ENCODE results near the gene AFF3. TPM values are rescaled to one million over a fixed set of nuclear protein-coding genes. Genes with fewer than 3 reads are reported as not detected.
A peak's percentile ranks its signal among the peaks of the same experiment; 100 is the strongest.

The AFF3 gene
- total and polyA plus RNA-seq, 8 donors: 16.4 to 42.0 (median 21.4) TPM

- intact Hi-C loops (cut with DNase I): no loop called here
- Histone ChIP-seq H3K27me3 (no peaks in the 10 kb centered on the region), H3K4me1 (peaks cover 5 to 6% of the 10 kb centered on the region in 2 donors), H3K36me3 (no peaks in the 10 kb centered on the region), H3K27ac (no peak overlapping the region), H3K4me3 (no peak overlapping the region), H3K9me3 (no peaks in the 10 kb centered on the region)
- ATAC-seq (peak; percentile 73), DNase-seq (peak in 3 of 4 donors; percentile 20 to 80 (median 74))
- TF ChIP-seq CTCF (IDR thresholded peaks at IDR 0.05): no peak
Measured at GRCh38 chr2:99881901-99882591, 260.3 kb downstream of the AFF3 start.

GRCh38 chr2:99880964-99881294 lies 261.5 kb downstream of the AFF3 start:
- Histone ChIP-seq H3K4me3 (no peak overlapping the region), H3K36me3 (no peaks in the 10 kb centered on the region), H3K27me3 (no peaks in the 10 kb centered on the region), H3K4me1 (peaks cover 5 to 6% of the 10 kb centered on the region in 2 donors), H3K27ac (no peak overlapping the region), H3K9me3 (no peaks in the 10 kb centered on the region)
- TF ChIP-seq CTCF (IDR thresholded peaks at IDR 0.05): no peak
- intact Hi-C loops (cut with DNase I): no loop called here
- DNase-seq (no peak), ATAC-seq (no peak)

- Histone ChIP-seq H3K4me1 (peaks cover 5 to 6% of the 10 kb centered on the region in 2 donors), H3K27ac (no peak overlapping the region), H3K36me3 (no peaks in the 10 kb centered on the region), H3K4me3 (no peak overlapping the region), H3K27me3 (no peaks in the 10 kb centered on the region), H3K9me3 (no peaks in the 10 kb centered on the region)
- intact Hi-C loops (cut with DNase I): no loop called here
- no peak for TF ChIP-seq CTCF (IDR thresholded peaks at IDR 0.05)
- no peak for ATAC-seq
- peak in 1 of 4 donors; percentile 34 for DNase-seq
Measured at GRCh38 chr2:99880148-99880963, 262.0 kb downstream of the AFF3 start.

GRCh38 chr2:99879481-99879880 lies 262.9 kb downstream of the AFF3 start:
- Histone ChIP-seq H3K27ac (no peak overlapping the region), H3K4me1 (peaks cover 5 to 6% of the 10 kb centered on the region in 2 donors), H3K9me3 (no peaks in the 10 kb centered on the region), H3K36me3 (no peaks in the 10 kb centered on the region), H3K27me3 (no peaks in the 10 kb centered on the region), H3K4me3 (no peak overlapping the region)
- no peak for TF ChIP-seq CTCF (IDR thresholded peaks at IDR 0.05)
- DNase-seq (no peak), ATAC-seq (no peak)
- intact Hi-C loops (cut with DNase I): no loop called here

- no peak for ATAC-seq
- Histone ChIP-seq H3K4me3 (no peak overlapping the region), H3K27me3 (no peaks in the 10 kb centered on the region), H3K27ac (no peak overlapping the region), H3K4me1 (peaks cover 5 to 6% of the 10 kb centered on the region in 2 donors), H3K36me3 (no peaks in the 10 kb centered on the region), H3K9me3 (no peaks in the 10 kb centered on the region)
- DNase-seq: no peak
- intact Hi-C loops (cut with DNase I): no loop called here
- TF ChIP-seq CTCF (IDR thresholded peaks at IDR 0.05): no peak
Measured at GRCh38 chr2:99878581-99879350, 263.6 kb downstream of the AFF3 start.

Data from left lung (tissue), 10 donors.